ENCODE measurements around the gene C10orf62.

C10orf62 gene, protein sequence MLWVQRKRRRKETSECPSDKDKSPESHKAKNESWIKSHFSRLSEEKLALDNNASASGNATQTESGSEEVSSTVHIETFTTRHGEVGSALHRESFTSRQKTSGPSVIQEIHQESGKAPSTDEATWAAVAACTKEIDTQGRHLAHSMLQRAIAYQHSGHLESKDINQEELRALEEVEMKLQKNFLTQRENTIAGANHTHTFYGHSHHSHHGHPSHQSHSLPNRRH

DNA sequence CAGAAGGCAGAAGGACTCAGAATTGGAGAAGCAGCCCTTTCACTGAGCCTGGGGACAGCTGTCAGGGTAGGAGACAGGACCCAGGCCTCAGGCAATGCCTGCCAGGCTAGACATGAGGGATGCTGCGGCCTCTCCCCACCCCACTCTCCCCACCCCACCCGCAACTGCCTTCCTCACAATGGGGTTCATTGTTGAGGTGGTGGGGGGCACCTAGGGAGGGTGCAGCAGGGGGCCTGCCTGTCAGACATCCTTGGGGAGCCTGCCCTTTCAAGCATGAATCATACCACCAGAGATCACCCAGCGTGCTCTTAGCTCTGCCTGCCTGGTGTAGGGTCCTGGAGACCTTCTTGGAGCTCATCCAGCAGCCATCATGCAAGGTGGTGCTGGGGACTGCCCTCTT lies at the start of gene C10orf62:
TSS of gene C10orf62 (plus strand) at position 243 of the 400 bp plus-strand sequence. CDS start 177 bp downstream, outside the sequence.
- H3K27ac ChIP-seq: no peak within 1 kb of the TSS
- TF ChIP-seq, protein P1, sequence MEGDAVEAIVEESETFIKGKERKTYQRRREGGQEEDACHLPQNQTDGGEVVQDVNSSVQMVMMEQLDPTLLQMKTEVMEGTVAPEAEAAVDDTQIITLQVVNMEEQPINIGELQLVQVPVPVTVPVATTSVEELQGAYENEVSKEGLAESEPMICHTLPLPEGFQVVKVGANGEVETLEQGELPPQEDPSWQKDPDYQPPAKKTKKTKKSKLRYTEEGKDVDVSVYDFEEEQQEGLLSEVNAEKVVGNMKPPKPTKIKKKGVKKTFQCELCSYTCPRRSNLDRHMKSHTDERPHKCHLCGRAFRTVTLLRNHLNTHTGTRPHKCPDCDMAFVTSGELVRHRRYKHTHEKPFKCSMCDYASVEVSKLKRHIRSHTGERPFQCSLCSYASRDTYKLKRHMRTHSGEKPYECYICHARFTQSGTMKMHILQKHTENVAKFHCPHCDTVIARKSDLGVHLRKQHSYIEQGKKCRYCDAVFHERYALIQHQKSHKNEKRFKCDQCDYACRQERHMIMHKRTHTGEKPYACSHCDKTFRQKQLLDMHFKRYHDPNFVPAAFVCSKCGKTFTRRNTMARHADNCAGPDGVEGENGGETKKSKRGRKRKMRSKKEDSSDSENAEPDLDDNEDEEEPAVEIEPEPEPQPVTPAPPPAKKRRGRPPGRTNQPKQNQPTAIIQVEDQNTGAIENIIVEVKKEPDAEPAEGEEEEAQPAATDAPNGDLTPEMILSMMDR (conservative IDR thresholded peaks at IDR 0.05): no peak

DNA sequence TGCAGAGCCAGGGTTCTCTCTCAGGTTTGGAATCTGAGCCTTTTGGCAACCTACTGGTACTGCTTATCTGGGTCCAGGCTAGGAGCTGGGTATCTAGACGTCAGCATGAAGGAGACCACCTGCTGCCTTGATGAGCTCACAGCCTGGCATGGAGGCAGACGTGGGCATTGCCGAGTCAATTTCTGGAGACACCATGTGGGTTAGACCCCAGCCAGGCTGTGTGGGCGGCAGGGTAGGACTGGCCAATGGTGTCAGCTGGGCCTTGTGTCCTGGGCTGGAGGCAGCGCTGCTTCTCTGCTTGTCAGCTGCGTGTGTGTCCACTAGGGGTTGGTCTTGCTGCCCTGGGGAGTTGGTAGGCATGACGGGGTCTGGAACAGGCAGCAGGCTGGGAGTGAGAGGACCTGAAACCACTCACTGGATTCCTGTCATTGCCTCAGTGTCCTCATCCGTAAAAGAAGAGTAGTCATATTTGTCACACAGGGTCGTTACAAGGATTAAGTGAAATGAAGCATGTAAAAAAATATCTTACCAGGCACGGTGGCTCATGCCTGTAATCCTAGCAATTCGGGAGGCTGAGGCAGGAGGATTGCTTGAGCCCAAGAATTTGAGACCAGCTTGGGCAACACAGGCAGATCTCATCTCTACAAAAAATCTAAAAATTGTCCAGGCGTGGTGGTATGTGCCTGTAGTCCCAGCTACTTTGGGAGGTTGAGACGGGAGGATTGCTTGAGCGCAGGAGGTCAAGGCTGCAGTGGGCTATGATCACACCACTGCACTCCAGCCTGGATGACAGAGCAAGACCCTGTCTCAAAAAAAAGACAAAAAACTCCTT lies 48.6 kb upstream of the C10orf62 start:
- TF ChIP-seq, protein P1 (conservative IDR thresholded peaks at IDR 0.05): no peak
- no peak overlapping the region for H3K27ac ChIP-seq

DNA sequence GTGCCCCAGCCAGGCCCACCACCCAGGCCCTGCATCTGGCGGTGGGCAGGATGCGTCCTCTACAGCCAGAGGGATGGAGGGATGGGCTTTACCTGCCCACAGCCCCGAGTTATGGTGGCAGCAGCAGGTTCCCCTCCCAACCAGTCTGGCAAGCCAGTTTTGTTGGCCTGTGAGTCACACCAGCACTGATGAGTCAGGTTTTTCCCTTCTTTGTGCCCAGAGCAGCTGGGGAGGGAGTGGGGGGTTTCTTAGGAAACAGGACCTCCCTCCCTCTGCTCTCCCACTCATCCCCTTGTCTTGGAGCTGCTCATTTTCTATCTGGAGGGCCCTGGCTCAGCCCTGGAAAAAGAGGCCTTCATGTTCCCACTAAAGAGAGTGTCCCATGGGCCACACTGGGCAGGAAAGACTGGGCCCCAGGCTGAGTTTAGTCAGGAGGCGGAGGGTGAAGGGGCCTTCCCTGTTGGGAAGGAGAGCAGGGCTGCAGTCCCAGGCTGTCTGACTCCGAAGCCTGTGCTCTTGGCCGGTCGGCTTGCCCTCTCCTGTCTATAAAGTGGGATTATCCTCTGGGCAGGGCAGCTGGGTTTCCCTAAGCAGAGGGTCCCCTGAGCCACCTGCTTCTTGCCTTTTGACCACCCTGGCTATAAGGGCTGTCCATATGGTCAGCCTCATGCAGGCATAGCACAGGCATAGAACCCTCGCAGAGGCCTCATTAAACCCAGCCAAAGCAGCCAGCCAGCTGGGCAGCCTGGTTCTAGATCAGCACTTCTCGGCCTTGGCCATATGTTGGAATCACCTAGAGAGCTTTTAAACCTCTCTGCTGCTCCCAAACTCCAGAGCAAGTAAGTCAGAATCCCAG lies 47.1 kb upstream of the C10orf62 start:
- TF ChIP-seq, protein P1 (conservative IDR thresholded peaks at IDR 0.05): no peak
- no peak overlapping the region for H3K27ac ChIP-seq

DNA sequence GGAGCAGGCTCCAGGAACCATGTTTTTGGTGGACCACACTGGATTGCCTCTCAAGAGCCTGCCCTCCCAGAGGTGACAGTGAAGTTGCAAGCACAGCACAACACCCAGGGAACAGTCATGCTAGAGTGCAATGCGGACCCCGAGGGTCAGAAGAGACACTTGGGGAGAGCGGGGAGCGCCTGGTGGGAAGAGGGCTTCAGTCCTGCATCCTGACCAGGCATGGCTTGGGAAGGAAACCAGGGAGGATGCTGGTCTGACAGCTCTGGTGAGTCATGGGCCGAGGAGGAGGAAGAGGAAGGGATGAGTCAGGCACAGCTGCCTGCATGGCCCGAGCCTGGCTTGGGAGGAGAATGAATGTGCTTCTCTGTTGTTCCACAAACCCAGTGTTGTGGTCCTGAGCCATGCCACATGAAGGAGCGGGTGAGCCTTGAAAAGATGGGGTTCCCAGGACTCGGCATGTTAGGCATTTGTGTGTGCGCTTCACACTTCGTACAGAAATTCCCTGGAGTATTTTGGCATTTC lies 46.4 kb upstream of the C10orf62 start:
- TF ChIP-seq, protein P1 (conservative IDR thresholded peaks at IDR 0.05): no peak
- no peak overlapping the region for H3K27ac ChIP-seq

DNA sequence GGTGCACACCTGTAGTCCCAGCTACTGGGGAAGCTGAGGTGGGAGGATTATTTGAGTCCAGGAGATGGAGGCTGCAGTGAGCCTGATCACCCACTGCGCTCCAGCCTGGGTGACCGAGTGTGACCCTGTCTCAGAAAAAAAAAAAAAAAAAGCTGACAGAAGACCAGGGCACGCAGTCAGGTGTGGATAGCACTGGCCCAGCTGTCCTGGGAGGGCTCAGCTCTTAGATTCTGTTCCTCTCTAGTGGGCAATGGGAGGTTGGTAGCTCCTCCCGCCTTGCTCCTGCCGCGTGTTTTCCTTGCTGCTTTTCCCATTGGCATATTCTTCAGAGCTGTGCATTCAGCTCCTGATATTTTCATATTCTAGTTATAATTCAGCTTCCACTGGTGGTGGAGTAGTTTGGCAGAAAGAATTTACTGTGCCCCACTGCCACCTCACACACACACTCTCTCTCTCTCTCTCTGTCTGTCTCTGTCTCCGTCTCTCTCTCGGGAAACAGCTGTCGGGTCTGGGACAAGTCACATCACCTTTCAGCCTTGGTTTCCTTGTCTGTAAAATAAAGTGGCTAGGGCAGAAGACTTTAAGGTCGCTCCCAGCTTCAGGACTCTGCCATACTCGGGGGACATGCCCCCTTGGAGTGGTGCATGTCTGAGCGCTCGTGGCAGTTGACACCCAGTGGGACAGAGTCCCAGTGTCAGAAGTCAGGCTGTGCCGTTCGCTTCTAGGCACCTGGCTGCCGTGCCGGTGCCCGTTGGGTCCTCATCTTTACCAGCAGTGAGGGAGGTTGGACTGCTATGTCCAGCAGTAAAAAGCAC lies 42.9 kb upstream of the C10orf62 start:
- H3K27ac ChIP-seq: no peak overlapping the region
- TF ChIP-seq, protein P1 (conservative IDR thresholded peaks at IDR 0.05): no peak

DNA sequence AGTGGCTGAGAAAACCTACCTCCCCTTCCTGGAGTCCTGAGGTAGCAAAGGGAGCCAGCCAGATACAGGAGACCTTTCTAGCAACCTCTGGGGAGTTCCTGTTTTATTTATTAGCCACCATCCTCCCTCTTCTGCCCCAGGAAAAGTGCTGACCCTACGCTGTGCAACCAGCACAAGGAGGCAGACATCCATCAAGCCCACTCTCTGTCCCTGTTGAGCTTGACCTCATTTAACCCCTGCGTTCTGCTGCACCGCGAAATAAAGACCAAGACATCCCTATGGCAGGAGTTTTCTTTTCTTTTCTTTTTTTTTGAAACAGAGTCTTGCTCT lies 42.3 kb upstream of the C10orf62 start:
- no peak overlapping the region for H3K27ac ChIP-seq
- TF ChIP-seq, protein P1 (conservative IDR thresholded peaks at IDR 0.05): no peak
